Right atrium auricular region (tissue), 2 donors: ENCODE results near the gene ITGB3BP. TPM values are rescaled to one million over a fixed set of nuclear protein-coding genes. Genes with fewer than 3 reads are reported as not detected.
"Not testable (repeated sequence)": the region's sequence is repeated elsewhere in the genome, so short reads cannot be mapped to it uniquely, and the experiment has no call there.

Source experiments
- DNase-seq: peaks from one replicate; pipeline ENCODE4 v3.0.0-alpha.2; 2019; ENCODE audit warnings: low spot score
- H3K27ac ChIP-seq, 2 donors: fragments of 200-600 bp; sonication (generic); 1 replicate in 1 of 2; 2 replicates in 1 of 2; pipeline ENCODE4 v1.5.1; 2016 to 2019
- H3K27me3 ChIP-seq, 2 donors: fragments of 200-600 bp; sonication (generic); one replicate each; pipeline versions ENCODE4 v1.5.1 to v1.6.0; 2017 to 2019
- H3K36me3 ChIP-seq: fragments of 200-600 bp; sonication (generic); one replicate; pipeline ENCODE4 v1.5.1; 2016
- H3K4me1 ChIP-seq, 2 donors: fragments of 200-600 bp; sonication (generic); one replicate each; pipeline versions ENCODE4 v1.5.1 to v1.6.0; 2017 to 2019
- H3K4me3 ChIP-seq, 2 donors: fragments of 200-600 bp; sonication (generic); 1 replicate in 1 of 2; 2 replicates in 1 of 2; pipeline ENCODE4 v1.5.1; 2017 to 2019; ENCODE audit warnings: mild to moderate bottlenecking in 1 of 2, moderate library complexity in 1 of 2
- H3K9me3 ChIP-seq, 2 donors: fragments of 200-600 bp; sonication (generic); one replicate each; pipeline ENCODE4 v1.5.1; 2019
- CTCF ChIP-seq, 2 donors: fragments of 200-600 bp; sonication (generic); IDR thresholded peaks; one replicate each; pipeline ENCODE4 v1.5.1; 2019; ENCODE audit warnings: antibody characterized with exemption in 2 of 2
- total RNA-seq, 2 donors: library from RNA; depleted of rRNA; stranded (reverse); fragments of >200 nt; gene quantifications; one replicate each; pipeline ENCODE4 v1.1.0, GENCODE V29; 2016

The ITGB3BP gene
- total RNA-seq, 2 donors from 2014 or later, result 5.0 to 5.7 TPM

- peaks cover under 1% of the 10 kb centered on the region for H3K36me3 ChIP-seq
- no peak overlapping the region for H3K27ac ChIP-seq
- DNase-seq, result no peak
- no peaks in the 10 kb centered on the region for H3K27me3 ChIP-seq
- H3K9me3 ChIP-seq, result peaks cover 0 to 12% of the 10 kb centered on the region in 2 donors
- no peak overlapping the region for H3K4me3 ChIP-seq
- H3K4me1 ChIP-seq, result no peaks in the 10 kb centered on the region
- no peak for TF ChIP-seq CTCF (IDR thresholded peaks at IDR 0.05)
These were observed 87.9 kb downstream of the ITGB3BP start for GRCh38 chr1:63435161-63435560.

GRCh38 chr1:63429281-63429680 lies 93.7 kb downstream of the ITGB3BP start:
- no peak overlapping the region for H3K4me3 ChIP-seq
- no peak for TF ChIP-seq CTCF (IDR thresholded peaks at IDR 0.05)
- no peaks in the 10 kb centered on the region for H3K27me3 ChIP-seq
- no peak for DNase-seq
- no peak overlapping the region for H3K27ac ChIP-seq
- H3K36me3 ChIP-seq, result peaks cover 8% of the 10 kb centered on the region
- peaks cover 0 to 23% of the 10 kb centered on the region in 2 donors for H3K9me3 ChIP-seq
- no peaks in the 10 kb centered on the region for H3K4me1 ChIP-seq

- Histone ChIP-seq H3K4me3 (no peak overlapping the region), H3K36me3 (peaks cover 8% of the 10 kb centered on the region), H3K9me3 (peaks cover 0 to 23% of the 10 kb centered on the region in 2 donors), H3K27ac (no peak overlapping the region), H3K27me3 (no peaks in the 10 kb centered on the region), H3K4me1 (no peaks in the 10 kb centered on the region)
- TF ChIP-seq CTCF (IDR thresholded peaks at IDR 0.05), result no peak
- DNase-seq, result no peak
These were observed 94.2 kb downstream of the ITGB3BP start for GRCh38 chr1:63428815-63429214.

- no peaks in the 10 kb centered on the region for H3K9me3 ChIP-seq
- no peak for DNase-seq
- H3K36me3 ChIP-seq, result no peaks in the 10 kb centered on the region
- H3K4me1 ChIP-seq, result no peaks in the 10 kb centered on the region
- TF ChIP-seq CTCF (IDR thresholded peaks at IDR 0.05), result no peak
- H3K27ac ChIP-seq, result no peak overlapping the region
- H3K4me3 ChIP-seq, result no peak overlapping the region
- H3K27me3 ChIP-seq, result no peaks in the 10 kb centered on the region
These were observed 99.4 kb downstream of the ITGB3BP start for GRCh38 chr1:63423649-63424048.

GRCh38 chr1:63420746-63421145 lies 102.3 kb downstream of the ITGB3BP start:
- H3K4me1 ChIP-seq, DNase-seq, H3K36me3 ChIP-seq, H3K27ac ChIP-seq, H3K4me3 ChIP-seq, H3K9me3 ChIP-seq, H3K27me3 ChIP-seq: not testable (repeated sequence)

- Histone ChIP-seq H3K27ac (no peak overlapping the region), H3K36me3 (no peaks in the 10 kb centered on the region), H3K27me3 (no peaks in the 10 kb centered on the region), H3K9me3 (no peaks in the 10 kb centered on the region), H3K4me1 (no peaks in the 10 kb centered on the region), H3K4me3 (no peak overlapping the region)
- no peak for TF ChIP-seq CTCF (IDR thresholded peaks at IDR 0.05)
- DNase-seq, result no peak
These were observed 104.9 kb downstream of the ITGB3BP start for GRCh38 chr1:63418101-63418500.
